Vagina (tissue), 2 donors: ENCODE measurements around the gene IL37. TPM values are rescaled to one million over a fixed set of nuclear protein-coding genes. Genes with fewer than 3 reads are reported as not detected.

Source experiments
- DNase-seq, 2 donors: peaks; one replicate each; pipeline ENCODE4 v3.0.0-alpha.2; 2017; ENCODE audit errors: extremely low spot score in 2 of 2
- H3K27ac ChIP-seq: fragments of 200-600 bp; sonication (generic); one replicate; pipeline ENCODE4 v1.5.1; 2019
- H3K27me3 ChIP-seq: fragments of 200-600 bp; sonication (generic); one replicate; pipeline ENCODE4 v1.5.1; 2019
- H3K36me3 ChIP-seq, 2 donors: fragments of 200-600 bp; sonication (generic); one replicate each; pipeline ENCODE4 v1.5.1; 2017 to 2019
- H3K4me1 ChIP-seq: fragments of 200-600 bp; sonication (generic); one replicate; pipeline ENCODE4 v1.5.1; 2019
- H3K4me3 ChIP-seq, 2 donors: fragments of 200-600 bp; sonication (generic); 1 replicate in 1 of 2; 2 replicates in 1 of 2; pipeline ENCODE4 v1.5.1; 2016 to 2019
- H3K9me3 ChIP-seq: fragments of 200-600 bp; sonication (generic); one replicate; pipeline ENCODE4 v1.5.1; 2019
- CTCF ChIP-seq, 3 experiments: fragments of 450-650 bp in 2 of 3; fragments of 200-600 bp in 1 of 3; sonication (generic) in 1 of 3; IDR thresholded peaks; one replicate each; pipeline ENCODE4 v1.5.1; 2017 to 2019; ENCODE audit warnings: antibody characterized with exemption in 3 of 3, mild to moderate bottlenecking in 2 of 3, moderate library complexity in 2 of 3
- POLR2A ChIP-seq, 2 donors: fragments of 450-650 bp; IDR thresholded peaks; one replicate each; pipeline ENCODE4 v1.6.1; 2017; ENCODE audit warnings: antibody characterized with exemption in 2 of 2, mild to moderate bottlenecking in 2 of 2, moderate library complexity in 2 of 2
- POLR2AphosphoS5 ChIP-seq, 2 donors: sonication (generic); formaldehyde crosslinking; IDR thresholded peaks; one replicate each; pipeline ENCODE4 v1.9.0; 2017; ENCODE audit warnings: antibody characterized with exemption in 2 of 2, mild to moderate bottlenecking in 2 of 2, low read depth in 1 of 2; ENCODE audit not compliant: insufficient read depth in 1 of 2
- intact Hi-C: fragments of 100-400 bp; cut with DNase I; formaldehyde crosslinking; loops from one replicate; pipeline ENCODE4 v1.15.1; 2023
- total RNA-seq: library from RNA; depleted of rRNA; stranded (reverse); fragments of >200 nt; gene quantifications from one replicate; pipeline ENCODE4 v1.2.3, GENCODE V29; 2016

The IL37 gene
- total RNA-seq, 1 donor from 2014 or later, result not detected

- no peak for TF ChIP-seq CTCF (IDR thresholded peaks at IDR 0.05)
- TF ChIP-seq POLR2AphosphoS5 (IDR thresholded peaks at IDR 0.05; ENCODE audit: insufficient read depth in 1 of 2, low read depth in 1 of 2), result no peak
- no peak for TF ChIP-seq POLR2A (IDR thresholded peaks at IDR 0.05)
Measured at GRCh38 chr2:112877423-112877822, 33.5 kb upstream of the IL37 start.

GRCh38 chr2:112879491-112880041 is 31.4 kb upstream of the IL37 start:
- H3K27me3 ChIP-seq, result no peaks in the 10 kb centered on the region
- H3K27ac ChIP-seq, result no peak overlapping the region
- no peaks in the 10 kb centered on the region for H3K36me3 ChIP-seq
- no peak for TF ChIP-seq POLR2AphosphoS5 (IDR thresholded peaks at IDR 0.05; ENCODE audit: insufficient read depth in 1 of 2, low read depth in 1 of 2)
- no peak for TF ChIP-seq CTCF (IDR thresholded peaks at IDR 0.05)
- TF ChIP-seq POLR2A (IDR thresholded peaks at IDR 0.05), result no peak
- H3K9me3 ChIP-seq, result no peaks in the 10 kb centered on the region
- intact Hi-C loops, result loop anchor here (5.0 kb wide), 1 partner anchor 132 kb away; no protein-coding TSS in a partner anchor
- no peak overlapping the region for H3K4me3 ChIP-seq
- H3K4me1 ChIP-seq, result no peaks in the 10 kb centered on the region
- no peak for DNase-seq

More at GRCh38 chr2:112877423-112877822, 33.5 kb upstream of the IL37 start:
- H3K4me1 ChIP-seq, result no peaks in the 10 kb centered on the region
- no peaks in the 10 kb centered on the region for H3K36me3 ChIP-seq
- H3K9me3 ChIP-seq, result no peaks in the 10 kb centered on the region
- no peak overlapping the region for H3K27ac ChIP-seq
- H3K4me3 ChIP-seq, result no peak overlapping the region
- intact Hi-C loops, result no loop called here
- no peak for DNase-seq
- no peaks in the 10 kb centered on the region for H3K27me3 ChIP-seq

GRCh38 chr2:112880091-112880531 is 30.9 kb upstream of the IL37 start:
- H3K36me3 ChIP-seq, result no peaks in the 10 kb centered on the region
- H3K4me1 ChIP-seq, result no peaks in the 10 kb centered on the region
- intact Hi-C loops, result loop anchor here (5.0 kb wide), 1 partner anchor 133 kb away; no protein-coding TSS in a partner anchor
- no peak overlapping the region for H3K27ac ChIP-seq
- no peak overlapping the region for H3K4me3 ChIP-seq
- DNase-seq, result no peak
- no peak for TF ChIP-seq POLR2A (IDR thresholded peaks at IDR 0.05)
- no peak for TF ChIP-seq CTCF (IDR thresholded peaks at IDR 0.05)
- no peak for TF ChIP-seq POLR2AphosphoS5 (IDR thresholded peaks at IDR 0.05; ENCODE audit: insufficient read depth in 1 of 2, low read depth in 1 of 2)
- H3K9me3 ChIP-seq, result no peaks in the 10 kb centered on the region
- H3K27me3 ChIP-seq, result no peaks in the 10 kb centered on the region

- H3K27me3 ChIP-seq, result no peaks in the 10 kb centered on the region
- H3K27ac ChIP-seq, result no peak overlapping the region
- H3K4me1 ChIP-seq, result no peaks in the 10 kb centered on the region
- no peak for DNase-seq
- TF ChIP-seq POLR2AphosphoS5 (IDR thresholded peaks at IDR 0.05; ENCODE audit: insufficient read depth in 1 of 2, low read depth in 1 of 2) (no peak), POLR2A (IDR thresholded peaks at IDR 0.05) (no peak), CTCF (IDR thresholded peaks at IDR 0.05) (no peak)
- no peaks in the 10 kb centered on the region for H3K36me3 ChIP-seq
- intact Hi-C loops, result loop anchor here (5.0 kb wide), 1 partner anchor 133 kb away; no protein-coding TSS in a partner anchor
- H3K4me3 ChIP-seq, result no peak overlapping the region
- H3K9me3 ChIP-seq, result no peaks in the 10 kb centered on the region
Measured at GRCh38 chr2:112880696-112881095, 30.3 kb upstream of the IL37 start.

- intact Hi-C loops, result loop anchor here (5.0 kb wide), 1 partner anchor 134 kb away; no protein-coding TSS in a partner anchor
- Histone ChIP-seq H3K27me3 (no peaks in the 10 kb centered on the region), H3K9me3 (no peaks in the 10 kb centered on the region), H3K27ac (no peak overlapping the region), H3K4me3 (no peak overlapping the region), H3K4me1 (no peaks in the 10 kb centered on the region), H3K36me3 (no peaks in the 10 kb centered on the region)
- TF ChIP-seq POLR2AphosphoS5 (IDR thresholded peaks at IDR 0.05; ENCODE audit: insufficient read depth in 1 of 2, low read depth in 1 of 2), result no peak
- TF ChIP-seq CTCF (IDR thresholded peaks at IDR 0.05), result no peak
- TF ChIP-seq POLR2A (IDR thresholded peaks at IDR 0.05), result no peak
- DNase-seq, result no peak
Measured at GRCh38 chr2:112881217-112881985, 29.6 kb upstream of the IL37 start.
